A204.1 (cell line): ENCODE measurements around the gene ATP6V1G3.
"Not testable (repeated sequence)": the region's sequence is repeated elsewhere in the genome, so short reads cannot be mapped to it uniquely, and the experiment has no call there.

Source experiments
- FAIRE-seq: peaks from 2 replicates; lab custom pipeline; 2012; peaks lifted over from hg19 to GRCh38; lab: Jason Lieb, UNC

Gene ATP6V1G3

DNA sequence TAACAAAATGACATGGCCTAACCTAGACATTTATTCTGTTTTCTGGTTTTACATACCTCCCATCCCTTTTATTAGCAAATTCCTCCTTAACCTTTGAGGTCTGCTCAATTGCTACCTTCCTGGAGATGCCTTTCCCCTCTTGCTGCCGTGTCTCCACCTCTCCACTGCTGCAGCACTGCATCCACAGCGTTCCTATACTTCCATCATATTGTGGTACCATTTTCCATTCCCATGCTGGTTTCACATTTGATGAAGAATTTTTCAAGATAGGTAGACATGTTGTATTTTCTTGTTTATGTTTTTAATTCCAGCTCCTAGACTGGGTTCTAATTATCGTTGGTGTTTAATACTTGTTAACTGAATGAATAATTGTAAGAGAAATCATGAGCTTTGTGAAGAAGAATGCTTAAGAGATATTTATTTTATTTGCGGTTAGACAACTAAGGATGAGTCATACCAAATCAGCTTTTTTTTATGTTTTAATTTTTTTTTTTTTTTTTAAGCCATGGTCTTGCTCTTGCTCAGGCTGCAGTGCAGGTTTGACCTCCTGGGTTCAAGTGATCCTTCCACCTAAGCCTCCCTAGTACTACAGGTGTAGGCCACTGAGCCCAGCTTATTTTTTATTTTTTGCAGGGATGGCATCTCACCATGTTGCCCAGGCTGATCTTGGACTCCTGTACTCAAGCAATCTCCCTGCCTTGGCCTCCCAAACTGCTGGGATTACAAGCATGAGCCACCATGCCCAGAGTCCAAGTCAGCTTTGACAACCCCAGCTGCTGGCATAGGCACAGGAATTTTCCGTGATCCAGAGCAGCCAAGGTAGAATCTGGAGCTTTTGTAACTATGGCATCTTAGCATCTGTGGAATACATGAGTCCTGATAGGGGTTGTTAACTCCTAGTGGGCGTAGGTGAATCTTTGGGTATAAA is 44.0 kb downstream of the ATP6V1G3 start:
- no peak for FAIRE-seq

DNA sequence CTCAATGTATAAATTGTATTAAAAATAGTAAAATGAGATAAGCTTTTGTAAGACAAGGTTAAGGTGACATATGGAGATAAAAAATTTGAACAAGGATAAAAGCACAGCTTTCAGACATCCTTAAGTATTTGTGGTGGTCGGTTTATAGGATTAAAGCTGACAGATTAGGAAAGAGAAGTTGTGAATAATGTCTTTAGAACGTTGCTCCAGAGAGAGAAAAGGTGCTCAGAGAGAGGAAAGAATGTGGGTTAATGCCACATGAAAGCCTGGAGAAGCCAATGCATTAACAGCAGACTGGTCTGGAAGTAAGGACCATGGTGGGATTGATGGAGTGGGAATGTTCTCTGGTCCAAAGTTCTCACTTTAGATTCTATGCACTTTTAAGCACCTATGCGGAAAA is 44.8 kb downstream of the ATP6V1G3 start:
- no peak for FAIRE-seq

DNA sequence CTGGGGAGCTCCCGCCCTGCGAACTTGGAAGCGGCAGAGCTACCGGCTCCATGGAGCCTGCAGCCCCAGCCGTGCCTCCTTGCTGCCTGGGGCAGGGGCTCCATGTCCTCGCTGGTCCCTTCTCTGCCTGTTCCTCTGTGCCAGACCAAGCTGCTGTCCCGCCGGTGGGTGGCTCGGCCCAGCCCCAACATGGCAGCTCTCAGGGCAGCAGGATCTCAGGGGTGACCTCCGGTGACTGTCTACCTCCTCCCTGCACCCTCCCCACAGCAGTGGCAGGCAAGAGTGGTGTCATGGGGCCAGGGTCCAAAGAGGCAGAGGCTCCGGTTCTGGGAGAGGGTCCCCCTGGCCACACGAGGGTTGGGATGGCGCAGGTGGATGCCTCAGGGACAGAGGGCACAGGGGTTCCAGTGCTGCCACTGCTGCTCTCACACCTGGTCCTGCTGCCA is 45.8 kb downstream of the ATP6V1G3 start:
- FAIRE-seq = no peak

GRCh38 chr1:198494139-198494538 is 46.3 kb downstream of the ATP6V1G3 start:
- FAIRE-seq = no peak

DNA sequence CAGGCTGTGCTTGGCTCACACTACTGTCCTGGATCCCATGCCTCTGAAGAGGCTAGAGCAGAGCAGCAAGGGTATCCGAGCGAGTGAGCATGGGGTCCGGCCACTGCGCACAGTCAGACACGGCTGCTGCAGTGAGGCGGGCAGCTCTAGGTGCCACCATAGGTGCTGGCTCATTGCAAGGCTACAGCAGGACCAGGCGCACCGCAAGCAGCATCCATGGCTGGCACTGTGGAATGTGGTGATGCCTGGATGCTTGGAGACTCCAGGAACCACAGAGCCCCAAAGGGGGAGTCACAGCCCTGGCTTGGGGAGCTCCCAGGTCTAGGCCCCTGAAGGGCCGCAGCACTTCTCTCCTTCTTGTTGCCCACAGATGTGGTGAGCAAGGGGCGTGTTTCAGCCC is 47.2 kb downstream of the ATP6V1G3 start:
- no peak for FAIRE-seq

- FAIRE-seq = no peak
Measured at GRCh38 chr1:198492872-198493271, 47.6 kb downstream of the ATP6V1G3 start.

DNA sequence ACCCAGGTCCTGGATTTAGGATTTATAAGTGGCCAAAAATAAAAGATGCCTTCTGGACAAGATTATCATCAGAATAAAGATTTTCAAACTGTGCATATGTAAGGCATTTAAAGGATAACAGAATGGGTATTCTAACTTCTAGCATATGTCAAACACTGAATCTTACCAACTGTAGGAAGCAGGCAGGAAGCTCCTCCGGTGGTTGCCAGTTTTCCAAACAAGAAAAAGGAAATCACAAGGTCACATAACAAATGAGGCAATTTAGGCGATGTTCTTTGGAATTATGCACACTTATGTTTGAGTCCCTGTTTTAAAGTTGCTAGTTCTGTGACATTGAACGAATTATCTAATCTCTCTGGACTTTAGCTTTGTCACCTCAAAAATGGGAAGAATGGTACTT is 48.9 kb downstream of the ATP6V1G3 start:
- no peak for FAIRE-seq

DNA sequence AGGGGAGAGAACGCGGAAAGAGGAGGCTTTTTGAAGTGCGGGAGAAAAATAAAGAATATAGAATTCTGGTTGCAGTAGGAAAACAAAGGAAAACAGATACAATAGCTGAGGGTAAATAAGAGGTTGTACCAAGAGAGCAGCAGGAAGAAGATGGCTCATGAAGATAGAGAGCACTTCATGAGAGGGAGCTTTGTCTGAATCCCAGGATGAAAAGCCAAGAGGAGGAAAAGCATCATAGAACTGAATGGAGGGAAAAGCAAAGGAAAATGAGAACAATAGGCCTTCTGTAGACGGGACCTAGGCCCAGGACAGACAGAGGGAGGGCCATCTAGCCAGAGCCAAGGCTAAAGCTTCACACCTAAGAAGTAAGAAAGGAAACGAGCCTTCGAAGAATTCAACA is 49.5 kb downstream of the ATP6V1G3 start:
- no peak for FAIRE-seq

- no peak for FAIRE-seq
Measured at GRCh38 chr1:198490224-198490623, 50.3 kb downstream of the ATP6V1G3 start.

- FAIRE-seq = no peak
Measured at GRCh38 chr1:198486903-198487302, 53.6 kb downstream of the ATP6V1G3 start.

GRCh38 chr1:198483645-198484044 is 56.8 kb downstream of the ATP6V1G3 start:
- no peak for FAIRE-seq

DNA sequence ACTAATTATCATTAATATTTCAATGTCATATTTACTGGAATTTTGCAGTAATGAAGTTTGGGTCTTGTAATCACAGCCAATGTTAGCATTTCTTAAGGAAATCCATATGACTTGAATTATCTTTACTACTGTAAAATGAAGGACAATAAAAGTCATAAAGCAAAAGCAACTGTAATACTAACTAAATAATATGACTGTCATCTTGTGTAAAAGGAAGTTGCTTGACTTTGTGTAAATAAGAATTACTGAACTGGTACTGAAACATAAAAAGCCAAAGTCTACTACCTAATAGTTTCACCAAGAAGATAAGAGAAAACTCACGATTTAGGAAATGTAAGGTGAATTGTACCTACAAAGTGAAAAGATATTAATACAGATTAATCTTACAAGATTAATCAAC is 57.5 kb downstream of the ATP6V1G3 start:
- no peak for FAIRE-seq

DNA sequence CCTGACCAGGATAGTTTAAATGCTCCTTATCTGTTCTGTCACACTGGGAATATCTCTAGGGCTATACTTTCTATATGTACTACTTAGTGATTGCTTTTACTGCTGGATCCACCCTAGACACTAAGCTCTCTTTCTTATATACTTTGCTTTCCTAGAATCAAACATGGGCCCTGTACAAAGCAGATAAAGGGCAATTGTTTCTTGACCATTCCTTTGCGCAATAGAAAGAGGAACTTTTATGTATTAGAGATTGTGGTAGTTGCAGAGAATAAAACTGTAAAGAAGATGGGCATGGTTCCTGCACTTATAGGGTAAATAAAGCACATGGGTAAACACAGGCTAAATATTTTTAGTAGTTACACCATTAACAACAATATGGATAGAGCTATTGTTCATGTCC is 58.8 kb downstream of the ATP6V1G3 start:
- no peak for FAIRE-seq

GRCh38 chr1:198480876-198481275 is 59.6 kb downstream of the ATP6V1G3 start:
- FAIRE-seq = no peak

GRCh38 chr1:198477354-198477753 is 63.1 kb downstream of the ATP6V1G3 start:
- FAIRE-seq = not testable (repeated sequence)
